Measurements from ENCODE around the gene RTF2. TPM values are rescaled to one million over a fixed set of nuclear protein-coding genes. Genes with fewer than 3 reads are reported as not detected.
"Not testable (repeated sequence)": the region's sequence is repeated elsewhere in the genome, so short reads cannot be mapped to it uniquely, and the experiment has no call there.

RTF2 gene
- total RNA-seq, 1 donor from 2014 or later = 42.4 TPM

DNA sequence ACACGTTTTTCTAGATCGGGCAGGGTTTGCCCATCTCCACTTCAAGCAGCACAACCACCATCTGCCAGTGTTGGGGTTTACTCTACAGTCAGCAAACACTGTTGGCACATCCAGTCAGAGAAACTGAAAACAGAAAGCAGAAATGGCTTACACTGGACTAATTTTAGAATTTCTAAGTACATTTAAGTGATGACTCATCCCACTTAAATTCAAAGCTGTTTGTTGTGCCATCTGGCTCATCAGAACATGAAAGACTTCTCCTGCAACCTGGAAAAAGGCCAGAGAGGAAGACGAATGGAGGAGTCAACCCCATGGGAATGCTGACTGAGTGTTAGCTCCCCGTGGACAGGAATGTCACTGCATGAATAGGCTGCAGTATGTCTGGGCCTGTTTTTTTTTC, 86.4 kb downstream of the RTF2 start:
- Mint-ChIP-seq H3K9me3 (no peaks in the 10 kb centered on the region), H3K27ac (no peak overlapping the region), H3K4me1 (peaks cover 2% of the 10 kb centered on the region), H3K4me3 (no peak overlapping the region), H3K36me3 (no peaks in the 10 kb centered on the region), H3K27me3 (ENCODE audit: insufficient read depth, low read depth) (peaks cover 9% of the 10 kb centered on the region)
- Histone ChIP-seq H3K4me2 (no peak overlapping the region), H3F3A (ENCODE audit: low read depth) (no peaks in the 10 kb centered on the region), H3K27ac (no peak overlapping the region), H3K4me1 (no peaks in the 10 kb centered on the region), H3K79me2 (ENCODE audit: low read depth) (no peaks in the 10 kb centered on the region), H3K9me3 (ENCODE audit: low read depth) (no peaks in the 10 kb centered on the region), H4K20me1 (ENCODE audit: low read depth) (no peaks in the 10 kb centered on the region), H3K9ac (no peak overlapping the region), H3K27me3 (no peaks in the 10 kb centered on the region), H3K4me3 (no peak overlapping the region), H3K36me3 (no peaks in the 10 kb centered on the region), H2AFZ (replicated peaks) (no peak overlapping the region)
- no peak for DNase-seq (ENCODE audit: low spot score)
- TF ChIP-seq EZH2phosphoT487 (IDR thresholded peaks at IDR 0.05) (no peak), EZH2 (IDR thresholded peaks at IDR 0.05) (no peak)
- TF ChIP-seq, protein P1, sequence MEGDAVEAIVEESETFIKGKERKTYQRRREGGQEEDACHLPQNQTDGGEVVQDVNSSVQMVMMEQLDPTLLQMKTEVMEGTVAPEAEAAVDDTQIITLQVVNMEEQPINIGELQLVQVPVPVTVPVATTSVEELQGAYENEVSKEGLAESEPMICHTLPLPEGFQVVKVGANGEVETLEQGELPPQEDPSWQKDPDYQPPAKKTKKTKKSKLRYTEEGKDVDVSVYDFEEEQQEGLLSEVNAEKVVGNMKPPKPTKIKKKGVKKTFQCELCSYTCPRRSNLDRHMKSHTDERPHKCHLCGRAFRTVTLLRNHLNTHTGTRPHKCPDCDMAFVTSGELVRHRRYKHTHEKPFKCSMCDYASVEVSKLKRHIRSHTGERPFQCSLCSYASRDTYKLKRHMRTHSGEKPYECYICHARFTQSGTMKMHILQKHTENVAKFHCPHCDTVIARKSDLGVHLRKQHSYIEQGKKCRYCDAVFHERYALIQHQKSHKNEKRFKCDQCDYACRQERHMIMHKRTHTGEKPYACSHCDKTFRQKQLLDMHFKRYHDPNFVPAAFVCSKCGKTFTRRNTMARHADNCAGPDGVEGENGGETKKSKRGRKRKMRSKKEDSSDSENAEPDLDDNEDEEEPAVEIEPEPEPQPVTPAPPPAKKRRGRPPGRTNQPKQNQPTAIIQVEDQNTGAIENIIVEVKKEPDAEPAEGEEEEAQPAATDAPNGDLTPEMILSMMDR (IDR thresholded peaks at IDR 0.05) = no peak

DNA sequence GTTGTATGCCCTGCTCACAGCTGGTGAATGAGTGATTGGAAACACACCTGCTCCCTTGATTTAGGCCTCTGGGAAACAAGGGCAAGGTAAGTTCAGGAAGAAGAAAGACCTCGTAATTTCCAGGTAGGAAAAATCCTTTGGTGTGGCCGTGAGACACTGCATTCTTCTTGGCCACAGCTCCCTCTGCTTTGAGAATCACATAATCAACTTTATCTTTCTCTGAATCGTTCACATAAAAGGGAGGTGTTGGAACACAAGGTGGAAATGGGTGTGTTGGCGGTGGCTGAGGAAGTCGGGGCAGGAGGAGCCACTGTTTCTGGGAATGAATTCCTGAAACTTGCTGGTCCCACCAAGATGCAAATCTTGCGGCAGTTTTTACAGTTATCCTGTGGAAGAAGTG, 90.5 kb downstream of the RTF2 start:
- Histone ChIP-seq H3K4me1 (no peaks in the 10 kb centered on the region), H3F3A (ENCODE audit: low read depth) (no peaks in the 10 kb centered on the region), H3K27ac (no peak overlapping the region), H2AFZ (replicated peaks) (no peak overlapping the region), H3K4me2 (no peak overlapping the region), H3K4me3 (no peak overlapping the region), H3K36me3 (no peaks in the 10 kb centered on the region), H3K27me3 (no peaks in the 10 kb centered on the region), H3K9me3 (ENCODE audit: low read depth) (no peaks in the 10 kb centered on the region), H4K20me1 (ENCODE audit: low read depth) (no peaks in the 10 kb centered on the region), H3K9ac (no peak overlapping the region), H3K79me2 (ENCODE audit: low read depth) (no peaks in the 10 kb centered on the region)
- Mint-ChIP-seq H3K27me3 (ENCODE audit: insufficient read depth, low read depth) (peaks cover 4% of the 10 kb centered on the region), H3K27ac (no peak overlapping the region), H3K4me1 (peaks cover 2% of the 10 kb centered on the region), H3K4me3 (no peak overlapping the region), H3K9me3 (no peaks in the 10 kb centered on the region), H3K36me3 (no peaks in the 10 kb centered on the region)
- TF ChIP-seq, protein P1 (IDR thresholded peaks at IDR 0.05) = no peak
- TF ChIP-seq EZH2phosphoT487 (IDR thresholded peaks at IDR 0.05) (no peak), EZH2 (IDR thresholded peaks at IDR 0.05) (no peak)
- DNase-seq (ENCODE audit: low spot score) = no peak

DNA sequence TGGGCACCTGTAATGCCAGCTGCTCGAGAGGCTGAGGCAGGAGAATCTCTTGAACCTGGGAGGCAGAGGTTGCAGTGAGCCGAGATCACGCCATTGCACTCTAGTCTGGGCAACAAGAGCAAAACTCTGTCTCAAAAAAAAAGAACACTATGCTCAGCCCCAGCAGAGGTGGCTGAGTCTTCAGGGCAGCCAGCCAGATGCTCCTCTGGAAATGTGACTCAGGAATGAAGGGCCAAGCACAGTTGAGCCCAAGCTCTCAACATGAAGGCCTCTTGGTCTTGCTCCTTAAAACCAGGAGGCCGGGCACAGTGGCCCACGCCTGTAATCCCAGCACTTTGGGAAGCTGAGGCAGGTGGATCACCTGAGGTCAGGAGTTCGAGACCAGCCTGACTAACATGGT, 96.1 kb downstream of the RTF2 start:
- H3K9me3 ChIP-seq (ENCODE audit: low read depth); H3K4me1 Mint-ChIP-seq; H3F3A ChIP-seq (ENCODE audit: low read depth); H3K9ac ChIP-seq; H3K27me3 ChIP-seq; H3K9me3 Mint-ChIP-seq; H3K36me3 Mint-ChIP-seq; H4K20me1 ChIP-seq (ENCODE audit: low read depth); H3K27me3 Mint-ChIP-seq (ENCODE audit: insufficient read depth, low read depth); H3K4me3 Mint-ChIP-seq; DNase-seq (ENCODE audit: low spot score); H3K27ac ChIP-seq; H3K36me3 ChIP-seq; H3K79me2 ChIP-seq (ENCODE audit: low read depth); H3K4me3 ChIP-seq; H3K4me1 ChIP-seq; H3K27ac Mint-ChIP-seq; H2AFZ ChIP-seq (replicated peaks); H3K4me2 ChIP-seq: not testable (repeated sequence)

DNA sequence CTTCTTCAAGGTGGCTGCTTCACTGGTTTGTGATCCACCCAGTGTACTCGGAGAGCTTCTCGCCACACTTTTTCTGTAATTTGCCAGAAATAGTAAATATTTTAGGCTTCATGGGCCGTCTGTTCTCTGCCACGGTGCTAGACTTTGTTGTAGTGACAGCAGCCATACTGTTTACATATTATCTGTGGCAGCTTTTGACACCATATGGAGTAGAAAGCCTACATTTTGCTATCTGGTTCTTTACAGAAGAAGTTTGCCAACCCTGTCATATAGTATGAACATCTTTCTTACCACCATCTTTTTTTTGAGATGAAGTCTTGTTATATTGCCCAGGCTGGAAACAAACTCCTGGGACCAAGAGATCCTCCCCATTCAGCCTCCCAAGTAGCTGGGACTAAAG, 97.1 kb downstream of the RTF2 start:
- H3K36me3 Mint-ChIP-seq = no peaks in the 10 kb centered on the region
- no peak overlapping the region for H3K4me3 Mint-ChIP-seq
- Histone ChIP-seq H3F3A (ENCODE audit: low read depth) (no peaks in the 10 kb centered on the region), H3K27me3 (no peaks in the 10 kb centered on the region), H3K4me2 (no peak overlapping the region), H2AFZ (replicated peaks) (no peak overlapping the region), H3K79me2 (ENCODE audit: low read depth) (no peaks in the 10 kb centered on the region), H3K36me3 (no peaks in the 10 kb centered on the region), H3K27ac (no peak overlapping the region), H3K4me3 (no peak overlapping the region), H4K20me1 (ENCODE audit: low read depth) (no peaks in the 10 kb centered on the region), H3K9me3 (ENCODE audit: low read depth) (no peaks in the 10 kb centered on the region), H3K4me1 (no peaks in the 10 kb centered on the region), H3K9ac (no peak overlapping the region)
- TF ChIP-seq EZH2phosphoT487 (IDR thresholded peaks at IDR 0.05) = no peak
- TF ChIP-seq, protein P1 (IDR thresholded peaks at IDR 0.05) = no peak
- TF ChIP-seq EZH2 (IDR thresholded peaks at IDR 0.05) = no peak
- no peak overlapping the region for H3K27ac Mint-ChIP-seq
- H3K4me1 Mint-ChIP-seq = peaks cover 9% of the 10 kb centered on the region
- H3K9me3 Mint-ChIP-seq = no peaks in the 10 kb centered on the region
- no peak for DNase-seq (ENCODE audit: low spot score)
- peaks cover 8% of the 10 kb centered on the region for H3K27me3 Mint-ChIP-seq (ENCODE audit: insufficient read depth, low read depth)
